Stimulated activated CD4-positive, alpha-beta T cell treated with anti-CD3 and anti-CD28 coated beads, Interleukin-2, amount 100 ng/mL, for 4 hours (primary cell): ENCODE results near the gene DDX5.

Experiments
- DNase-seq: peaks from one replicate; pipeline ENCODE4 v3.0.0-alpha.2; 2020; ENCODE audit warnings: low read depth

DDX5 gene

GRCh38 chr17:64506201-64506575, at the start of gene DDX5:
Gene DDX5, minus strand, starts transcription at chr17:64506289. Its CDS starts 170 bp downstream, at chr17:64506119.
- DNase-seq: peak; percentile 97

GRCh38 chr17:64555281-64555680, 49.2 kb upstream of the DDX5 start:
- DNase-seq: no peak

- no peak for DNase-seq
These were observed 48.0 kb upstream of the DDX5 start for GRCh38 chr17:64554028-64554637.

GRCh38 chr17:64551461-64551860, 45.4 kb upstream of the DDX5 start:
- no peak for DNase-seq

GRCh38 chr17:64547319-64547718, 41.2 kb upstream of the DDX5 start:
- DNase-seq: no peak

- DNase-seq: no peak
These were observed 40.6 kb upstream of the DDX5 start for GRCh38 chr17:64546716-64547115.

GRCh38 chr17:64544742-64545141, 38.7 kb upstream of the DDX5 start:
- DNase-seq: no peak

GRCh38 chr17:64540118-64540776, 34.2 kb upstream of the DDX5 start:
- DNase-seq: no peak

- DNase-seq: no peak
These were observed 32.5 kb upstream of the DDX5 start for GRCh38 chr17:64538508-64539130.

- DNase-seq: no peak
These were observed 31.4 kb upstream of the DDX5 start for GRCh38 chr17:64537488-64537887.

GRCh38 chr17:64536913-64537312, 30.8 kb upstream of the DDX5 start:
- no peak for DNase-seq

- DNase-seq: no peak
These were observed 29.3 kb upstream of the DDX5 start for GRCh38 chr17:64535357-64535756.

- DNase-seq: no peak
These were observed 28.1 kb upstream of the DDX5 start for GRCh38 chr17:64534187-64534586.

GRCh38 chr17:64533784-64534183, 27.7 kb upstream of the DDX5 start:
- DNase-seq: no peak

- no peak for DNase-seq
These were observed 26.3 kb upstream of the DDX5 start for GRCh38 chr17:64532409-64532808.

GRCh38 chr17:64531955-64532371, 25.9 kb upstream of the DDX5 start:
- DNase-seq: no peak

- no peak for DNase-seq
These were observed 23.1 kb upstream of the DDX5 start for GRCh38 chr17:64529221-64529620.

GRCh38 chr17:64527914-64528313, 21.8 kb upstream of the DDX5 start:
- no peak for DNase-seq

- no peak for DNase-seq
These were observed 14.3 kb upstream of the DDX5 start for GRCh38 chr17:64520359-64520758.

- no peak for DNase-seq
These were observed 13.5 kb upstream of the DDX5 start for GRCh38 chr17:64519601-64520000.

- DNase-seq: no peak
These were observed 9.7 kb upstream of the DDX5 start for GRCh38 chr17:64515829-64516228.

GRCh38 chr17:64515419-64515818, 9.3 kb upstream of the DDX5 start:
- DNase-seq: no peak

GRCh38 chr17:64509179-64509578, 3.1 kb upstream of the DDX5 start:
- DNase-seq: no peak

GRCh38 chr17:64508683-64509082, 2.6 kb upstream of the DDX5 start:
- DNase-seq: no peak
